ENCODE data around the gene GNG4.

GNG4 gene

DNA sequence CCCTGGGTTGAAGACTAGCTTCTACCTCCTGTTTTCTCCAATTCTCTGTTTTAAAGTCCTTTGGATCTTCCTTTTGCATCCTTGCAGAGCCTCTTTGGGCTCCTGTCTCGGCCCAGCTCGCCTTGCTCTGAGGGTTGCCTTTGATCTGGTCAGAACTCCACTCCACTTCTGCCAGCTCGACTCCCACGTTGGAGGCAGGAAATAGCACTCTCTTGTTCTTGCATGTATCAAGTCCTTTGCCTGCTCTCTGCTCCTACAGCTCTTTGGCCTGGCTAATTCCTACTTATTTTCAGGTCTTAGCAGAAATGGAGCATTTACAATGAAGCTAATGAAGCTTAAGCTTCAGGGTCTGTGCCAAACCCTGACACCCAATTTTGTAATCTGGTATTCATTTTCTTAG, 124.3 kb downstream of the GNG4 start:
- DNase-seq = no peak

DNA sequence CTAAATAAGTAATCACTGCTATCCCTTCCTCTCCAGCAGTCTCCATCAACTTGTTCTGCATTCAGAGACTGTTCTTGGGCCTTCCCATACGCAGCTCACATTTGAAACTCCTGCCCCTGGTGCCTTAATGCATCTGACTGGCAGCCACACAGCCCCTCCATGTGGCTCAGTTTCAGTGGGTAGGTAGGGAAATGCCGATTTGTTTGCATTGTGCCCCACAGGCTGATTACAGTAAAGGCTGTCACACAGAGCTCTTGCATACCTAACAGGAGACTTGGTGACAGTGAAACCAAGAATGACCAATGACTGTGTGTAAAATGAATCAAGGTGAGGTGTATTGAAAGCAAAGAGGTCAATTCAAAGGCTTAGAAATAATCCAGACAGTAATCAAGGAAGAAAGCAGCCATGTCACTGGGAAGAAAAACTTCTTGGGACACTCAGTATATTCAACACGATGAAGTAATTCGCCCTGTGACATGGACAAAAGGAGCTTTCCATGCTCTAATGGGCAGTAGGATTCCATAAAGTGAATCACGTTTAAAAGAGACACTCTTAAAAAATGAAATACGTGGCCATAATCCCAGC, 132.6 kb downstream of the GNG4 start:
- no peak for DNase-seq

DNA sequence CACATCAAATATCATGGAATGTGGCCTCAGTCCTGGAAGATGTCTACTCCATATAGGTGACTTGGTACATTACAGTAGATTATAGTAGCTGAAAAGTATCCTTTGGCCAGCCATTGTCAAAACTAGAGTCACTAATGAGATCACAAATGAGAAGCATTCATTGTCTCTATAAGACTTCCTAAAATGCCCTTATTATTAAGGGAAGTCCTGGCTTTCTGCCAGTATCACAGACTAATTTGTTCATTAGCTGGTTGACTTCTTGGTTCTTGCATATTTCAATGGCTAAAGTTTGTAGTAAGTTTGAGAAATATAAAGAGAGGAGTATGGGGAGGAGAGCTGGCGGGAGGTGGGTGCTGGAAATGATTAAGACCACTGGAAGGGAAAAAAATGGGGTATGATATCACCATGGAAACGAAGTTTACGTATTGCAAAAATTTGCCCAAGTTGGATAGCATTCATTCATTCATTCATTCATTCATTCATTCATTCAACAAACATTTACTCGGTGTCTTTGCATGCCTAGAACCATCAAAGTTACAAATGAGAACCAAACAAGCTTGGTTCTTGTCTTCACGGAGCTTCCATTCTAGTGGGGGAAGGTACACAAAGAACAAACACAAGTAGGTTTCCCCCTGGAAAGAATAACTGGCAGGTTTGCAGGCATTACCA, 133.6 kb downstream of the GNG4 start:
- DNase-seq = no peak

- peak; percentile 58 for DNase-seq
Measured at GRCh38 chr1:235513495-235514366, 135.9 kb downstream of the GNG4 start.

- DNase-seq = no peak
Measured at GRCh38 chr1:235511470-235512240, 137.9 kb downstream of the GNG4 start.

- no peak for DNase-seq
Measured at GRCh38 chr1:235510823-235511222, 138.8 kb downstream of the GNG4 start.

GRCh38 chr1:235507623-235508022, 142.0 kb downstream of the GNG4 start:
- DNase-seq = no peak

DNA sequence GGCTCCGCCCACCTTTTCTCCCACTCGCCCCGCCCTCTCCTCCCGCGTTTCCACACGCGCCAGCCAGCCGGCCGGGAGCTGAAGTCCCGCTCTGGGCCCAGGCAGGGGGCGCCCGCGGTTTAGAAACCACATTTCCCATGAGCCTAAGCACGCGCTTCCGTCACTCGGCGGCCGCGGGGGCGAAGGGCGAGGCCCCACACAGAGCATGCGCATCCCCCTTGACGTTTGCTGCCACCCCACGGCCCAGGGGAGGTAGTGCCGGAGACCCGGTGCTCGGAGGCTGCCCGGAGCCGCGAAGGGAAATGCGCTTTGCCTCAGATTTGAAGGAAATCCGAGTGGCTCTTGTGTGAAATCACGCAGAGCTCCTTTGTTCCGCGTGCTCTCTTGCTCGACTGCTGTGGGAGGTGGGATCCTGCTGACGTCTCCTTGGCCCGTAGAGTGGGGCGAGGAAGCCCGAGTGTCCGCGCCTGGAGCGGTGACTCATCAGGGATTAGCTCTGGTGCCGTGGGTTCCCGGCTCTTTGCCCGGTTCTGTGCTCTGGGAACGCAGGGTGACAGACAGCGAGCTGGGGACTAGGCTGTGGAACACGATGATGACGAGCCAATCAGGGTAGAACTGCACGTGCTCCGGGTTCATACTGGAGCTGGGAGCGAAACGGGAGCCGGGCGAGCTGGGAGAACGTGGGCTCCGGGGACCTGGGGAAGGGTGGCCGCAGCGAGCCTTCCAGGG, 144.9 kb downstream of the GNG4 start:
- peak; percentile 99 for DNase-seq

- no peak for DNase-seq
Measured at GRCh38 chr1:235504122-235504493, 145.5 kb downstream of the GNG4 start, which contains the start of gene B3GALNT2. Gene B3GALNT2 (minus strand): TSS chr1:235504452. CDS start chr1:235504252, 200 bp downstream.

- DNase-seq = no peak
Measured at GRCh38 chr1:235503403-235504121, 146.0 kb downstream of the GNG4 start.

- peak; percentile 42 for DNase-seq
Measured at GRCh38 chr1:235502601-235503402, 146.8 kb downstream of the GNG4 start.

GRCh38 chr1:235500971-235501540, 148.5 kb downstream of the GNG4 start:
- DNase-seq = no peak

Measured in activated CD4-positive, alpha-beta T cell treated with anti-CD3 and anti-CD28 coated beads, Interleukin-2, amount 50 U/mL, for 16 hours (primary cell).